HepG2 (cell line): Measurements from ENCODE around the gene RNF114. TPM values are rescaled to one million over a fixed set of nuclear protein-coding genes. Genes with fewer than 3 reads are reported as not detected.

Source experiments
- CHD2 ChIP-seq: IDR thresholded peaks from 2 replicates; pipeline ENCODE4 v1.6.1; 2011; ENCODE audit warnings: low read depth, low read length, improper control_type of control experiment
- HNRNPLL ChIP-seq: fragments of 200-400 bp; formaldehyde crosslinking; IDR thresholded peaks from 2 replicates; pipeline ENCODE4 v1.6.1; 2017; ENCODE audit warnings: mild to moderate bottlenecking, low read depth, low read length; ENCODE audit not compliant: poor library complexity, severe bottlenecking
- JDP2 ChIP-seq: sonication (generic); formaldehyde crosslinking; IDR thresholded peaks from 2 replicates; pipeline ENCODE4 v1.8.1; 2022; ENCODE audit warnings: missing genetic modification reagents, borderline replicate concordance
- KDM2A ChIP-seq: sonication (generic); formaldehyde crosslinking; IDR thresholded peaks from 2 replicates; pipeline ENCODE4 v1.4.0; 2020; ENCODE audit warnings: low read depth, missing genetic modification reagents, borderline replicate concordance
- MIER3 ChIP-seq: IDR thresholded peaks from 2 replicates; pipeline ENCODE4 v1.6.1; 2016; ENCODE audit warnings: missing compliant biosample characterization, borderline replicate concordance
- PTBP1 ChIP-seq: fragments of 200-400 bp; formaldehyde crosslinking; IDR thresholded peaks from 2 replicates; pipeline ENCODE4 v1.6.1; 2018; ENCODE audit warnings: low read length, low read depth; ENCODE audit not compliant: poor library complexity, severe bottlenecking
- SOX5 ChIP-seq: IDR thresholded peaks from 2 replicates; pipeline ENCODE4 v1.6.1; 2016; ENCODE audit warnings: borderline replicate concordance
- TGIF2 ChIP-seq: IDR thresholded peaks from 2 replicates; pipeline ENCODE4 v1.6.1; 2016; ENCODE audit warnings: control low read depth, missing compliant biosample characterization
- THYN1 ChIP-seq: sonication (generic); formaldehyde crosslinking; IDR thresholded peaks from 2 replicates; pipeline ENCODE4 v1.8.1; 2023; ENCODE audit warnings: low read depth, mild to moderate bottlenecking, moderate library complexity, missing genetic modification reagents, borderline replicate concordance
- U2AF2 ChIP-seq: fragments of 200-400 bp; formaldehyde crosslinking; IDR thresholded peaks from 2 replicates; pipeline ENCODE4 v1.6.1; 2017; ENCODE audit warnings: low read depth, mild to moderate bottlenecking, low read length
- ZBTB8A ChIP-seq: sonication (generic); formaldehyde crosslinking; IDR thresholded peaks from 2 replicates; pipeline ENCODE4 v1.4.0; 2020; ENCODE audit warnings: mild to moderate bottlenecking, low read depth, missing genetic modification reagents, borderline replicate concordance
- ZNF33B ChIP-seq: sonication (generic); formaldehyde crosslinking; IDR thresholded peaks from 2 replicates; pipeline ENCODE4 v1.5.1; 2020; ENCODE audit warnings: mild to moderate bottlenecking, missing genetic modification reagents
- ZNF7 ChIP-seq: IDR thresholded peaks from 2 replicates; pipeline ENCODE4 v1.6.1; 2016; ENCODE audit warnings: missing biosample characterization, missing genetic modification reagents
- ZNF749 ChIP-seq: sonication (generic); formaldehyde crosslinking; IDR thresholded peaks from 2 replicates; pipeline ENCODE4 v1.8.0; 2022; ENCODE audit warnings: mild to moderate bottlenecking, missing genetic modification reagents, moderate library complexity, borderline replicate concordance
- polyA plus RNA-seq, 8 experiments: library from polyadenylated mRNA; depleted of rRNA in 3 of 8; stranded (reverse) in 7 of 8; unstranded in 1 of 8; fragments of >200 nt; fragmentation: Illumina TruSeq in 4 of 8; extraction: Trizol in 4 of 8; gene quantifications; 2 replicates each; pipeline versions ENCODE4 v1.2.1 to v1.2.3, GENCODE V29; 2011 to 2016; ENCODE audit warnings: low read depth in 4 of 8, missing spikeins in 1 of 8, mixed read lengths in 1 of 8; ENCODE audit not compliant: insufficient read depth in 1 of 8
- total RNA-seq, 5 experiments: library from RNA; depleted of rRNA; stranded (reverse); fragments of >200 nt; fragmentation: Illumina TruSeq; extraction: Trizol; gene quantifications; 2 replicates each; pipeline ENCODE4 v1.2.3, GENCODE V29; 2016; ENCODE audit warnings: low read depth in 1 of 5
- TF ChIP-seq, protein P1 (sequence below): sonication (generic); formaldehyde crosslinking; IDR thresholded peaks from 2 replicates; pipeline ENCODE4 v1.4.0; 2020; ENCODE audit warnings: mild to moderate bottlenecking, missing genetic modification reagents
- TF ChIP-seq, protein P2 (sequence below): sonication (generic); formaldehyde crosslinking; IDR thresholded peaks from 2 replicates; pipeline ENCODE4 v1.4.0; 2020; ENCODE audit warnings: missing genetic modification reagents, borderline replicate concordance
- TF ChIP-seq, protein P3 (sequence below): IDR thresholded peaks from 2 replicates; pipeline ENCODE4 v1.6.1; 2016; ENCODE audit warnings: missing genetic modification reagents, missing compliant biosample characterization

RNF114 gene
- total and polyA plus RNA-seq, 2 of the 13 experiments (the other 11 are each of a cell fraction or from before 2014, with no cell fraction given) = 119 to 126 TPM

DNA sequence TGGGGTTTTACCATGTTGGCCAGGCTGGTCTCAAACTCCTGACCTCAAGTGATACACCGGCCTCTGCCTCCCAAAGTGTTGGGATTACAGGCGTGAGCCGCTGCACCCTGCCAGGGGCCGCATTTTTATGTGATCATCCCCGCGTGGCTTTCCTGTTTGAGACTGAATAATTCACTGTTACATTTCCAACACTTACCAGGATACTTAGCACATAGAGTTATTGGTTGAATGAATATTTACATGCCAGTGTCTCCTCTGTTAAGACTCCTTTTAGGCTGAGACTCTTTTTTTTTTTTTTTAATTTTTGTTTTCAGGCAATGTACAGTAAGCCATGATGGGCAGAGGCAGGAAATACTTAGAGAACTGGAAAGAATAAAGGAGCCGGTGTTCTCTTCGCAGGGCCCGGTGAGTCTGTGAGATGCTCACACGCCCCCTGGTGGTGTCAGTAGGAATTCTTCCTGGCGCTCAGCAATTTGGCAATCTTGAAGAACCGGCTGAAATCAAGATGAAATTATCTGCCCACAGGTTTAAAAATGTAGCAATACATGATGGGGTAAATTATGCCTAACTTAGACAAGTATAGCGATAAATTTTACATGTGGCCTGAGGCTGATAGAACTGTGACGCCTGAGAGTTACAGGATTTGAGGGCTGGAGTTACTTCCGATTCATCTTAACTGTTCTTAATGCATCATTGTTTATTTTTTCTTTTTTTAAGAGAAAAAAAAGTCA lies 7.6 kb upstream of the RNF114 start (continued):
- TF ChIP-seq, protein P1, sequence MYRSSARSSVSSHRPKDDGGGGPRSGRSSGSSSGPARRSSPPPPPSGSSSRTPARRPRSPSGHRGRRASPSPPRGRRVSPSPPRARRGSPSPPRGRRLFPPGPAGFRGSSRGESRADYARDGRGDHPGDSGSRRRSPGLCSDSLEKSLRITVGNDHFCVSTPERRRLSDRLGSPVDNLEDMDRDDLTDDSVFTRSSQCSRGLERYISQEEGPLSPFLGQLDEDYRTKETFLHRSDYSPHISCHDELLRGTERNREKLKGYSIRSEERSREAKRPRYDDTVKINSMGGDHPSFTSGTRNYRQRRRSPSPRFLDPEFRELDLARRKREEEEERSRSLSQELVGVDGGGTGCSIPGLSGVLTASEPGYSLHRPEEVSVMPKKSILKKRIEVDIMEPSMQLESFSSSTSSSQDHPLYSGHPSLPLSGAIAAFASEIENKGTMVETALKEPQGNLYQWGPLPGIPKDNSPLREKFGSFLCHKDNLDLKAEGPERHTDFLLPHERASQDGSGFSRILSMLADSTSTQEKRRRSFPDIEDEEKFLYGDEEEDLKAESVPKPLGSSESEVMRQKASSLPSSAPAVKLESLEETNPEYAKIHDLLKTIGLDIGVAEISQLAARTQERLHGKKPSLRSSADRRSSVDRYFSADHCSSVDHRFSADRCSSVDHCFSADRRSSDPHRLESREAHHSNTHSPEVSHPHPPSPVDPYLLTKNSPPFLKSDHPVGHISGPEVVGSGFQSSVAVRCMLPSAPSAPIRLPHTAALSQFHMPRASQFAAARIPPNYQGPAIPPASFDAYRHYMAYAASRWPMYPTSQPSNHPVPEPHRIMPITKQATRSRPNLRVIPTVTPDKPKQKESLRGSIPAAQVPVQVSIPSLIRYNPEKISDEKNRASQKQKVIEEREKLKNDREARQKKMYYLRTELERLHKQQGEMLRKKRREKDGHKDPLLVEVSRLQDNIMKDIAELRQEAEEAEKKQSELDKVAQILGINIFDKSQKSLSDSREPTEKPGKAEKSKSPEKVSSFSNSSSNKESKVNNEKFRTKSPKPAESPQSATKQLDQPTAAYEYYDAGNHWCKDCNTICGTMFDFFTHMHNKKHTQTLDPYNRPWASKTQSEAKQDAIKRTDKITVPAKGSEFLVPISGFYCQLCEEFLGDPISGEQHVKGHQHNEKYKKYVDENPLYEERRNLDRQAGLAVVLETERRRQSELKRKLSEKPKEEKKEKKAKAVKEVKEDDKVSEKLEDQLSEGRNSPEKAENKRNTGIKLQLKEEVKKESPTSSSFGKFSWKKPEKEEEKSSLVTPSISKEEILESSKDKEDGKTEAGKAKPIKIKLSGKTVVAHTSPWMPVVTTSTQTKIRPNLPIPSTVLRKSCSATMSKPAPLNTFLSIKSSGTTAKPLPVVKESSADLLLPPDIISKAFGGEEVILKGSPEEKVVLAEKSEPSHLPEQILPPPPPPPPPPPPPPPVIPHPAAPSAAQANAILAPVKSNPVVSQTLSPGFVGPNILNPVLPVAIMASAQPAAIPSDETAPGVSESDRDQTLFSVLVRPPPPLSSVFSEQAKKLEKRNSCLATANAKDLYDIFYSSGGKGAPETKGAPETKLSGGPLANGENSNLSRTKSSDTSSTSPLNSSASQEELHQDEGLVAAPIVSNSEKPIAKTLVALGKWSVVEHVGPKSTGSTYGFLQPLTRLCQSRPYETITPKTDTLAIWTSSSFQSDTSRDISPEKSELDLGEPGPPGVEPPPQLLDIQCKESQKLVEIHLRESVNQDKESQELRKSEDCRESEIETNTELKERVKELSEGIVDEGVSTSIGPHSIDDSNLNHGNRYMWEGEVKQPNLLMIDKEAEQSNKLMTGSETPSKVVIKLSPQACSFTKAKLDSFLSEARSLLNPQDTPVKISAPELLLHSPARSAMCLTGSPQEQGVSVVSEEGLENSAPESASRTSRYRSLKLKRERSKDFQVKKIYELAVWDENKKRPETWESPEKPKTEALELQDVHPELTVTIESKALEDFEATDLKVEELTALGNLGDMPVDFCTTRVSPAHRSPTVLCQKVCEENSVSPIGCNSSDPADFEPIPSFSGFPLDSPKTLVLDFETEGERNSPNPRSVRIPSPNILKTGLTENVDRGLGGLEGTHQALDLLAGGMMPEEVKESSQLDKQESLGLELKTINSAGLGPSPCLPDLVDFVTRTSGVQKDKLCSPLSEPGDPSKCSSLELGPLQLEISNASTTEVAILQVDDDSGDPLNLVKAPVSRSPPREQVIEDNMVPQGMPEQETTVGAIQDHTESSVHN (CRISPR knock-in tag) = no peak
- peak; percentile 64; the same call in 1 of the 2 replicates for TF ChIP-seq KDM2A (CRISPR knock-in tag)
- no peak for TF ChIP-seq CHD2
- TF ChIP-seq HNRNPLL = no peak
- no peak for TF ChIP-seq THYN1
- TF ChIP-seq JDP2 = no peak
- TF ChIP-seq MIER3 = 0 out of 2 replicates have a peak, but pooled peaks have one; percentile 42
- TF ChIP-seq TGIF2 (CRISPR knock-in tag) = no peak
- TF ChIP-seq ZBTB8A = no peak
- TF ChIP-seq, protein P2, sequence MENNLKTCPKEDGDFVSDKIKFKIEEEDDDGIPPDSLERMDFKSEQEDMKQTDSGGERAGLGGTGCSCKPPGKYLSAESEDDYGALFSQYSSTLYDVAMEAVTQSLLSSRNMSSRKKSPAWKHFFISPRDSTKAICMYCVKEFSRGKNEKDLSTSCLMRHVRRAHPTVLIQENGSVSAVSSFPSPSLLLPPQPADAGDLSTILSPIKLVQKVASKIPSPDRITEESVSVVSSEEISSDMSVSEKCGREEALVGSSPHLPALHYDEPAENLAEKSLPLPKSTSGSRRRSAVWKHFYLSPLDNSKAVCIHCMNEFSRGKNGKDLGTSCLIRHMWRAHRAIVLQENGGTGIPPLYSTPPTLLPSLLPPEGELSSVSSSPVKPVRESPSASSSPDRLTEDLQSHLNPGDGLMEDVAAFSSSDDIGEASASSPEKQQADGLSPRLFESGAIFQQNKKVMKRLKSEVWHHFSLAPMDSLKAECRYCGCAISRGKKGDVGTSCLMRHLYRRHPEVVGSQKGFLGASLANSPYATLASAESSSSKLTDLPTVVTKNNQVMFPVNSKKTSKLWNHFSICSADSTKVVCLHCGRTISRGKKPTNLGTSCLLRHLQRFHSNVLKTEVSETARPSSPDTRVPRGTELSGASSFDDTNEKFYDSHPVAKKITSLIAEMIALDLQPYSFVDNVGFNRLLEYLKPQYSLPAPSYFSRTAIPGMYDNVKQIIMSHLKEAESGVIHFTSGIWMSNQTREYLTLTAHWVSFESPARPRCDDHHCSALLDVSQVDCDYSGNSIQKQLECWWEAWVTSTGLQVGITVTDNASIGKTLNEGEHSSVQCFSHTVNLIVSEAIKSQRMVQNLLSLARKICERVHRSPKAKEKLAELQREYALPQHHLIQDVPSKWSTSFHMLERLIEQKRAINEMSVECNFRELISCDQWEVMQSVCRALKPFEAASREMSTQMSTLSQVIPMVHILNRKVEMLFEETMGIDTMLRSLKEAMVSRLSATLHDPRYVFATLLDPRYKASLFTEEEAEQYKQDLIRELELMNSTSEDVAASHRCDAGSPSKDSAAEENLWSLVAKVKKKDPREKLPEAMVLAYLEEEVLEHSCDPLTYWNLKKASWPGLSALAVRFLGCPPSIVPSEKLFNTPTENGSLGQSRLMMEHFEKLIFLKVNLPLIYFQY (CRISPR knock-in tag) = no peak
- no peak for TF ChIP-seq ZNF7 (CRISPR knock-in tag)
- no peak for TF ChIP-seq PTBP1
- no peak for TF ChIP-seq ZNF33B (CRISPR knock-in tag)
- no peak for TF ChIP-seq ZNF749 (CRISPR knock-in tag)
- TF ChIP-seq, protein P3, sequence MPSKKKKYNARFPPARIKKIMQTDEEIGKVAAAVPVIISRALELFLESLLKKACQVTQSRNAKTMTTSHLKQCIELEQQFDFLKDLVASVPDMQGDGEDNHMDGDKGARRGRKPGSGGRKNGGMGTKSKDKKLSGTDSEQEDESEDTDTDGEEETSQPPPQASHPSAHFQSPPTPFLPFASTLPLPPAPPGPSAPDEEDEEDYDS (CRISPR knock-in tag) = no peak
- peak; percentile 50; the same call in 1 of the 2 replicates for TF ChIP-seq SOX5 (CRISPR knock-in tag)
- TF ChIP-seq U2AF2 = no peak
